ENCODE data around the gene RRP12.

- TF ChIP-seq CEBPB (IDR thresholded peaks at IDR 0.05) (no peak), MAX (IDR thresholded peaks at IDR 0.05) (no peak), USF1 (IDR thresholded peaks at IDR 0.05) (no peak), CREB1 (IDR thresholded peaks at IDR 0.05; ENCODE audit: low read depth) (no peak)
Measured at GRCh38 chr10:97356918-97357317, 44.2 kb downstream of the RRP12 start.
